ENCODE data around the gene RGN.
A peak's percentile ranks its signal among the peaks of the same experiment; 100 is the strongest.

RGN gene

DNA sequence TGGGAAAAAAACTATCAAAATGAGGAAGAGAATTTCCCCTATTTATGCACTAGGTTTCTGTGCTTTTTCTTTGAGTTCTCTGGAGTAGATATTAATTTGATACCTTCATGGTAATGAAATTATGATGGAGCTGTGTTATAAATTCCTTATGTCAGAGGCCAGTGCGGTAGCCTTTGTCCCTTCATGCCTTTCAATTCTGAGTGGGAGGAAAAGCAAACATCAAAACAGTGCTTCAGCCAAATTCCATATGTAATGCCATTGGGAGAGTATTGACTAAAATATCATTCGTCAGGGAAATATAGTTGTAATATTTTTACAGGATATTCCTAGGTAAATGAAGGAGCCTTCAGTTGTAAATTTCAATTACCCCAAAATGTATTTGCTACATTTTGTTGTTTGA, 17.5 kb upstream of the RGN start:
- Histone ChIP-seq H4K8ac (ENCODE audit: low read depth, low read length) (no peak overlapping the region), H2AK5ac (ENCODE audit: low read length) (no peak overlapping the region), H3K79me2 (ENCODE audit: control insufficient read depth, insufficient read depth, low read length, poor library complexity) (no peaks in the 10 kb centered on the region), H3K27me3 (ENCODE audit: insufficient read depth, low read length) (no peaks in the 10 kb centered on the region), H3K27ac (ENCODE audit: low read depth, low read length) (no peak overlapping the region), H2BK12ac (ENCODE audit: low read length) (no peak overlapping the region), H2BK120ac (ENCODE audit: insufficient read depth, low read length, poor library complexity) (no peak overlapping the region), H3K4ac (ENCODE audit: low read depth, low read length) (no peak overlapping the region), H2AFZ (ENCODE audit: insufficient read depth, low read length, poor library complexity) (no peak overlapping the region), H2BK5ac (ENCODE audit: low read depth, low read length, poor library complexity) (no peak overlapping the region), H3K36me3 (ENCODE audit: control insufficient read depth in 1 of 2, insufficient read depth in 2 of 2, low read length in 2 of 2) (peaks cover 16 to 19% of the 10 kb centered on the region in 2 experiments), H3K9ac (ENCODE audit: low read length) (no peak overlapping the region), H3K9me3 (ENCODE audit: insufficient read depth, low read depth, low read length) (no peaks in the 10 kb centered on the region), H3K23ac (ENCODE audit: low read length) (no peak overlapping the region), H4K12ac (ENCODE audit: low read depth, low read length) (no peak overlapping the region), H3K4me1 (ENCODE audit: control insufficient read depth in 1 of 2, insufficient read depth in 2 of 2, low read length in 2 of 2) (peaks cover 0 to 2% of the 10 kb centered on the region in 2 experiments), H3K18ac (ENCODE audit: low read length) (no peak overlapping the region), H3K4me2 (ENCODE audit: low read length) (no peak overlapping the region), H4K91ac (ENCODE audit: low read depth, low read length) (no peak overlapping the region), H3K4me3 (ENCODE audit: low read depth, low read length) (no peak overlapping the region), H3K79me1 (ENCODE audit: low read length) (no peaks in the 10 kb centered on the region), H3K14ac (ENCODE audit: low read length) (no peak overlapping the region)
- WGBS (ENCODE audit: extremely low coverage, insufficient coverage, insufficient read length) = no CpG with 5 or more reads among the region's 2 CpGs
- no peak for DNase-seq

DNA sequence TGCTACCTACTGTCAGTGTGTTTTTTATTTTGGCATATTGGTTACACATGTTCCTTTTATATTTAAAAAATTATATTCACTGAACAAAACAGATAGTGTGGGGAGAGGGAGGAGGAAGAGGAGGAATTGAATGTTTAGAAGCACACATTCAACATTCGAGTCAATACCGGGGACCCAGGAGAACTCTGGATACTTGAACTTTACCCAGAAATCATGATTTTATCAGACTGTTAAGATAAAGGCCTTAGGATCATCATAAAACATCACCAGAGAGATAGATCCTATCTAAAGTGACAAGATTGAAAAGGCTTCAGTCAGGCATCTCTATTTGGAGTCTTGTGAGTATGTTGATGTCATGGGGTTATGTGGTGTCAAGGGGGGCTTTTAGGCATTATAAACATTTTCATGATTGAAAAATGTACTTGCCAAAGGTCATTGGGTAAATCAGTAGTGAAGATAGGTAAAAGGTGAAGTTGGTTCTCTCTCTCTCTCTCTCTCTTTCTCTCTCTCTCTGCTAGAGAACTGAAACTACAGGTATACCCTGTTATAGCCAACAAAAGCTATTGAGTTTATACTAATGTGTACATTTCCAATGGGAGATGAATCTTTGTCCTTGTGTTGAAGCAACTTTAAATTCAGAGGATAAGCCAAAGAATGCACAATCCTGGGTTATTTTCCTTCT, 16.9 kb upstream of the RGN start:
- H3K79me2 ChIP-seq (ENCODE audit: control insufficient read depth, insufficient read depth, low read length, poor library complexity) = no peaks in the 10 kb centered on the region
- H2BK5ac ChIP-seq (ENCODE audit: low read depth, low read length, poor library complexity) = no peak overlapping the region
- no peaks in the 10 kb centered on the region for H3K27me3 ChIP-seq (ENCODE audit: insufficient read depth, low read length)
- no peaks in the 10 kb centered on the region for H3K79me1 ChIP-seq (ENCODE audit: low read length)
- DNase-seq = no peak
- no peak overlapping the region for H4K12ac ChIP-seq (ENCODE audit: low read depth, low read length)
- H3K4me3 ChIP-seq (ENCODE audit: low read depth, low read length) = no peak overlapping the region
- no peak overlapping the region for H2BK12ac ChIP-seq (ENCODE audit: low read length)
- H3K9ac ChIP-seq (ENCODE audit: low read length) = no peak overlapping the region
- no peak overlapping the region for H3K4me2 ChIP-seq (ENCODE audit: low read length)
- H3K23ac ChIP-seq (ENCODE audit: low read length) = no peak overlapping the region
- H2BK120ac ChIP-seq (ENCODE audit: insufficient read depth, low read length, poor library complexity) = no peak overlapping the region
- no peak overlapping the region for H2AFZ ChIP-seq (ENCODE audit: insufficient read depth, low read length, poor library complexity)
- no peaks in the 10 kb centered on the region for H3K9me3 ChIP-seq (ENCODE audit: insufficient read depth, low read depth, low read length)
- H3K36me3 ChIP-seq (ENCODE audit: control insufficient read depth in 1 of 2, insufficient read depth in 2 of 2, low read length in 2 of 2) = peaks cover 16 to 17% of the 10 kb centered on the region in 2 experiments
- H3K27ac ChIP-seq (ENCODE audit: low read depth, low read length) = no peak overlapping the region
- H3K4me1 ChIP-seq (ENCODE audit: control insufficient read depth in 1 of 2, insufficient read depth in 2 of 2, low read length in 2 of 2) = peaks cover 0 to 2% of the 10 kb centered on the region in 2 experiments
- H4K8ac ChIP-seq (ENCODE audit: low read depth, low read length) = no peak overlapping the region
- WGBS (ENCODE audit: extremely low coverage, insufficient coverage, insufficient read length) = no CpG with 5 or more reads among the region's 2 CpGs
- H3K14ac ChIP-seq (ENCODE audit: low read length) = no peak overlapping the region
- H2AK5ac ChIP-seq (ENCODE audit: low read length) = no peak overlapping the region
- no peak overlapping the region for H3K18ac ChIP-seq (ENCODE audit: low read length)
- no peak overlapping the region for H3K4ac ChIP-seq (ENCODE audit: low read depth, low read length)
- H4K91ac ChIP-seq (ENCODE audit: low read depth, low read length) = no peak overlapping the region

- Histone ChIP-seq H2AFZ (ENCODE audit: insufficient read depth, low read length, poor library complexity) (no peak overlapping the region), H3K4ac (ENCODE audit: low read depth, low read length) (no peak overlapping the region), H2BK120ac (ENCODE audit: insufficient read depth, low read length, poor library complexity) (no peak overlapping the region), H3K14ac (ENCODE audit: low read length) (no peak overlapping the region), H3K23ac (ENCODE audit: low read length) (no peak overlapping the region), H3K79me2 (ENCODE audit: control insufficient read depth, insufficient read depth, low read length, poor library complexity) (no peaks in the 10 kb centered on the region), H4K8ac (ENCODE audit: low read depth, low read length) (no peak overlapping the region), H3K18ac (ENCODE audit: low read length) (no peak overlapping the region), H3K4me3 (ENCODE audit: low read depth, low read length) (no peak overlapping the region), H3K9me3 (ENCODE audit: insufficient read depth, low read depth, low read length) (no peaks in the 10 kb centered on the region), H3K27me3 (ENCODE audit: insufficient read depth, low read length) (no peaks in the 10 kb centered on the region), H3K9ac (ENCODE audit: low read length) (no peak overlapping the region), H4K12ac (ENCODE audit: low read depth, low read length) (no peak overlapping the region), H3K36me3 (ENCODE audit: control insufficient read depth in 1 of 2, insufficient read depth in 2 of 2, low read length in 2 of 2) (peaks cover 6 to 10% of the 10 kb centered on the region in 2 experiments), H2BK12ac (ENCODE audit: low read length) (no peak overlapping the region), H3K27ac (ENCODE audit: low read depth, low read length) (no peak overlapping the region), H3K79me1 (ENCODE audit: low read length) (no peaks in the 10 kb centered on the region), H3K4me2 (ENCODE audit: low read length) (no peak overlapping the region), H4K91ac (ENCODE audit: low read depth, low read length) (no peak overlapping the region), H3K4me1 (ENCODE audit: control insufficient read depth in 1 of 2, insufficient read depth in 2 of 2, low read length in 2 of 2) (peaks cover 0 to 2% of the 10 kb centered on the region in 2 experiments), H2BK5ac (ENCODE audit: low read depth, low read length, poor library complexity) (no peak overlapping the region), H2AK5ac (ENCODE audit: low read length) (no peak overlapping the region)
- no peak for DNase-seq
- WGBS (ENCODE audit: extremely low coverage, insufficient coverage, insufficient read length) = no CpG with 5 or more reads among the region's 2 CpGs
Measured at GRCh38 chrX:47063179-47063578, 15.1 kb upstream of the RGN start.

- H3K79me1 ChIP-seq (ENCODE audit: low read length) = no peaks in the 10 kb centered on the region
- H2BK5ac ChIP-seq (ENCODE audit: low read depth, low read length, poor library complexity) = no peak overlapping the region
- no peaks in the 10 kb centered on the region for H3K79me2 ChIP-seq (ENCODE audit: control insufficient read depth, insufficient read depth, low read length, poor library complexity)
- H3K14ac ChIP-seq (ENCODE audit: low read length) = no peak overlapping the region
- peaks cover 0 to 2% of the 10 kb centered on the region in 2 experiments for H3K4me1 ChIP-seq (ENCODE audit: control insufficient read depth in 1 of 2, insufficient read depth in 2 of 2, low read length in 2 of 2)
- no peak overlapping the region for H4K91ac ChIP-seq (ENCODE audit: low read depth, low read length)
- H3K4ac ChIP-seq (ENCODE audit: low read depth, low read length) = no peak overlapping the region
- H2BK120ac ChIP-seq (ENCODE audit: insufficient read depth, low read length, poor library complexity) = no peak overlapping the region
- no peak overlapping the region for H3K18ac ChIP-seq (ENCODE audit: low read length)
- H3K4me2 ChIP-seq (ENCODE audit: low read length) = no peak overlapping the region
- H2AFZ ChIP-seq (ENCODE audit: insufficient read depth, low read length, poor library complexity) = no peak overlapping the region
- H3K9me3 ChIP-seq (ENCODE audit: insufficient read depth, low read depth, low read length) = no peaks in the 10 kb centered on the region
- DNase-seq = peak in 1 of 2 donors; percentile 6
- H2BK12ac ChIP-seq (ENCODE audit: low read length) = no peak overlapping the region
- H3K36me3 ChIP-seq (ENCODE audit: control insufficient read depth in 1 of 2, insufficient read depth in 2 of 2, low read length in 2 of 2) = peaks cover 0 to 2% of the 10 kb centered on the region in 2 experiments
- H2AK5ac ChIP-seq (ENCODE audit: low read length) = no peak overlapping the region
- no peak overlapping the region for H3K9ac ChIP-seq (ENCODE audit: low read length)
- H3K27ac ChIP-seq (ENCODE audit: low read depth, low read length) = no peak overlapping the region
- WGBS (ENCODE audit: extremely low coverage, insufficient coverage, insufficient read length) = no CpG with 5 or more reads among the region's 3 CpGs
- H4K8ac ChIP-seq (ENCODE audit: low read depth, low read length) = no peak overlapping the region
- no peak overlapping the region for H4K12ac ChIP-seq (ENCODE audit: low read depth, low read length)
- no peaks in the 10 kb centered on the region for H3K27me3 ChIP-seq (ENCODE audit: insufficient read depth, low read length)
- no peak overlapping the region for H3K23ac ChIP-seq (ENCODE audit: low read length)
- H3K4me3 ChIP-seq (ENCODE audit: low read depth, low read length) = no peak overlapping the region
Measured at GRCh38 chrX:47068214-47068613, 10.0 kb upstream of the RGN start.
